HCT116 (cell line): ENCODE measurements around the gene CDK14. TPM values are rescaled to one million over a fixed set of nuclear protein-coding genes. Genes with fewer than 3 reads are reported as not detected.

Source experiments
- ATAC-seq: fragments of 200-7000 bp; cut with Tn5 transposase; 2 replicates; pipeline ENCODE4 v1.9.1; 2020; ENCODE audit warnings: mild to moderate bottlenecking, moderate library complexity
- BruUV-seq: library from RNA; stranded (reverse); fragments of 400-500 nt; replicated peaks from 2 replicates; lab custom pipeline; 2021; lab: Mats Ljungman, UMichigan
- CTCF ChIA-PET: fragments of 300-600 bp; sonication (Branson Sonifier 250); formaldehyde crosslinking; loops from one replicate; lab custom pipeline; 2021; ENCODE audit warnings: antibody characterized with exemption; lab: Charles Lee
- POLR2A ChIA-PET: fragments of 300-600, 350-600 bp; sonication (Branson Sonifier 250); formaldehyde crosslinking; loops from one replicate; lab custom pipeline; 2021; ENCODE audit warnings: antibody characterized with exemption; lab: Charles Lee
- RAD21 ChIA-PET, 2 experiments: fragments of 300-600 bp; sonication (Branson Sonifier 250); formaldehyde crosslinking; loops; one replicate each; lab custom pipeline; 2023; ENCODE audit warnings: low total read pairs in 2 of 2; ENCODE audit not compliant: uncharacterized antibody in 2 of 2, unreplicated experiment in 2 of 2, low non-redundant PET in 1 of 2; lab: Charles Lee
- DNase-seq: peaks from one replicate; pipeline ENCODE4 v3.0.0-alpha.2; 2010; ENCODE audit warnings: low read depth, low spot score
- H2AFZ ChIP-seq: fragments of 200-600 bp; shearing (Covaris generic), sonication (generic); 2 replicates; pipeline ENCODE4 v1.6.1; 2017; ENCODE audit warnings: low read depth, mixed run types, mixed read lengths, antibody characterized with exemption, low read length; ENCODE audit not compliant: poor library complexity, severe bottlenecking
- H3K27ac ChIP-seq: 2 replicates; pipeline ENCODE4 v1.5.1; 2012; ENCODE audit warnings: low read depth, low read length
- H3K27me3 ChIP-seq: fragments of 200-600 bp; sonication (generic); 2 replicates; pipeline ENCODE4 v1.6.1; 2016; ENCODE audit warnings: mixed run types, low read length, mixed read lengths; ENCODE audit not compliant: insufficient read depth
- H3K36me3 ChIP-seq, 2 experiments: fragments of 200-500 bp in 1 of 2; fragments of 200-600 bp in 1 of 2; sonication (Bioruptor generic) in 1 of 2; sonication (generic) in 1 of 2; 2 replicates each; pipeline versions ENCODE4 v1.5.1 to v1.6.1; 2014 to 2016; ENCODE audit warnings: low read length in 2 of 2, inconsistent platforms in 1 of 2, mixed read lengths in 1 of 2, mixed run types in 1 of 2; ENCODE audit not compliant: insufficient read depth in 2 of 2, control insufficient read depth in 1 of 2
- H3K4me1 ChIP-seq, 2 experiments: fragments of 200-600 bp in 1 of 2; sonication (generic) in 1 of 2; 2 replicates each; pipeline versions ENCODE4 v1.5.1 to v1.6.1; 2012 to 2017; ENCODE audit warnings: low read length in 2 of 2, inconsistent platforms in 1 of 2, mild to moderate bottlenecking in 1 of 2, mixed read lengths in 1 of 2, mixed run types in 1 of 2, moderate library complexity in 1 of 2; ENCODE audit not compliant: insufficient read depth in 2 of 2, control insufficient read depth in 1 of 2
- H3K4me2 ChIP-seq: fragments of 200-600 bp; sonication (generic); 2 replicates; pipeline ENCODE4 v1.6.1; 2017; ENCODE audit warnings: mixed run types, low read length, mixed read lengths
- H3K4me3 ChIP-seq, 2 experiments: fragments of 200-600 bp in 1 of 2; sonication (generic) in 1 of 2; replicated peaks in 1 of 2; 2 replicates each; pipeline ENCODE4 v1.5.1; 2011 to 2016; ENCODE audit warnings: low read length in 2 of 2, control low read depth in 1 of 2, low read depth in 1 of 2, mild to moderate bottlenecking in 1 of 2, mixed read lengths in 1 of 2, mixed run types in 1 of 2
- H3K79me2 ChIP-seq: fragments of 200-600 bp; sonication (generic); 2 replicates; pipeline ENCODE4 v1.6.1; 2017; ENCODE audit warnings: mild to moderate bottlenecking, mixed run types, low read length, moderate library complexity, mixed read lengths; ENCODE audit not compliant: insufficient read depth
- H3K9ac ChIP-seq: fragments of 200-600 bp; sonication (generic); 2 replicates; pipeline ENCODE4 v1.6.1; 2016; ENCODE audit warnings: low read length, mixed read lengths
- H3K9me2 ChIP-seq: fragments of 200-600 bp; sonication (generic), shearing (Covaris generic); 2 replicates; pipeline ENCODE4 v1.6.1; 2017; ENCODE audit warnings: mixed run types, mild to moderate bottlenecking, moderate library complexity; ENCODE audit not compliant: insufficient read depth
- H3K9me3 ChIP-seq, 2 experiments: fragments of 200-500 bp in 1 of 2; fragments of 200-600 bp in 1 of 2; sonication (Bioruptor generic) in 1 of 2; sonication (generic) in 1 of 2; 2 replicates each; pipeline ENCODE4 v1.6.1; 2014 to 2017; ENCODE audit warnings: low read length in 2 of 2, mixed read lengths in 2 of 2, inconsistent platforms in 1 of 2, low read depth in 1 of 2, mild to moderate bottlenecking in 1 of 2, mixed run types in 1 of 2, moderate library complexity in 1 of 2; ENCODE audit not compliant: control insufficient read depth in 1 of 2, insufficient read depth in 1 of 2
- H4K20me1 ChIP-seq: fragments of 200-600 bp; sonication (generic), shearing (Covaris generic); 2 replicates; pipeline ENCODE4 v1.6.1; 2017; ENCODE audit warnings: mixed run types, mild to moderate bottlenecking, moderate library complexity; ENCODE audit not compliant: insufficient read depth
- CEBPB ChIP-seq: IDR thresholded peaks from 2 replicates; pipeline ENCODE4 v1.6.1; 2012; ENCODE audit warnings: low read depth
- EZH2 ChIP-seq: fragments of 200-600 bp; sonication (generic); IDR thresholded peaks from 2 replicates; pipeline ENCODE4 v1.6.1; 2017; ENCODE audit warnings: antibody characterized with exemption, mixed run types
- POLR2A ChIP-seq: IDR thresholded peaks from 2 replicates; pipeline ENCODE4 v1.7.0; 2011; ENCODE audit warnings: borderline replicate concordance; ENCODE audit not compliant: insufficient read depth, insufficient read length; ENCODE audit errors: extremely low read depth
- POLR2AphosphoS5 ChIP-seq: IDR thresholded peaks from 2 replicates; pipeline ENCODE4 v1.6.1; 2011; ENCODE audit warnings: mild to moderate bottlenecking, low read depth, low read length, moderate library complexity
- RAD21 ChIP-seq: IDR thresholded peaks from 2 replicates; pipeline ENCODE4 v1.6.1; 2012; ENCODE audit warnings: low read depth, mild to moderate bottlenecking
- SIN3A ChIP-seq: IDR thresholded peaks from 2 replicates; pipeline ENCODE4 v1.6.1; 2012; ENCODE audit warnings: low read depth
- SP1 ChIP-seq: IDR thresholded peaks from 2 replicates; pipeline ENCODE4 v1.6.1; 2012; ENCODE audit warnings: low read depth
- SRF ChIP-seq: IDR thresholded peaks from 2 replicates; pipeline ENCODE4 v1.6.1; 2012; ENCODE audit warnings: low read depth
- TCF7L2 ChIP-seq: IDR thresholded peaks from 2 replicates; pipeline ENCODE4 v1.7.0; 2011; ENCODE audit warnings: borderline replicate concordance, inconsistent platforms; ENCODE audit not compliant: insufficient read depth, insufficient read length; ENCODE audit errors: extremely low read depth
- YY1 ChIP-seq: IDR thresholded peaks from 2 replicates; pipeline ENCODE4 v1.6.1; 2011; ENCODE audit warnings: low read length, low read depth, moderate library complexity, mild to moderate bottlenecking; ENCODE audit not compliant: insufficient replicate concordance; ENCODE audit errors: extremely low read depth
- ZFX ChIP-seq: fragments of 450-650 bp; IDR thresholded peaks from 2 replicates; pipeline ENCODE4 v1.6.1; 2017
- ZNF274 ChIP-seq: fragments of 200-500 bp; sonication (Bioruptor generic); IDR thresholded peaks from 2 replicates; pipeline ENCODE4 v1.6.1; 2014; ENCODE audit warnings: mild to moderate bottlenecking, low read depth, low read length, inconsistent platforms
- intact Hi-C: fragments of 100-400 bp; cut with micrococcal nuclease; formaldehyde crosslinking; loops from 2 replicates; pipeline ENCODE4 v1.10.0; 2022
- total RNA-seq: library from RNA; stranded (reverse); gene quantifications from one replicate; pipeline ENCODE4 v1.2.1, GENCODE V29; 2021; ENCODE audit not compliant: unreplicated experiment
- TF ChIP-seq, protein P1 (sequence below): IDR thresholded peaks from 2 replicates; pipeline ENCODE4 v1.6.1; 2011; ENCODE audit warnings: mild to moderate bottlenecking, low read length, moderate library complexity; ENCODE audit not compliant: insufficient replicate concordance; ENCODE audit errors: extremely low read depth
- TF ChIP-seq, protein P2 (sequence below), 3 experiments: fragments of 200-600 bp in 1 of 3; sonication (generic) in 1 of 3; IDR thresholded peaks in 2 of 3; conservative IDR thresholded peaks in 1 of 3; 2 replicates each; pipeline ENCODE4 v1.5.1; 2012 to 2017; ENCODE audit warnings: low read depth in 2 of 3, low read length in 2 of 3, antibody characterized with exemption in 1 of 3, borderline replicate concordance in 1 of 3, control low read depth in 1 of 3, mild to moderate bottlenecking in 1 of 3, mixed read lengths in 1 of 3, mixed run types in 1 of 3, moderate library complexity in 1 of 3; ENCODE audit not compliant: insufficient read depth in 1 of 3
- TF ChIP-seq, protein P3 (sequence below): IDR thresholded peaks from 2 replicates; pipeline ENCODE4 v1.6.1; 2012

Gene CDK14
- total RNA-seq, 1 experiment from 2014 or later: 10.2 TPM

DNA sequence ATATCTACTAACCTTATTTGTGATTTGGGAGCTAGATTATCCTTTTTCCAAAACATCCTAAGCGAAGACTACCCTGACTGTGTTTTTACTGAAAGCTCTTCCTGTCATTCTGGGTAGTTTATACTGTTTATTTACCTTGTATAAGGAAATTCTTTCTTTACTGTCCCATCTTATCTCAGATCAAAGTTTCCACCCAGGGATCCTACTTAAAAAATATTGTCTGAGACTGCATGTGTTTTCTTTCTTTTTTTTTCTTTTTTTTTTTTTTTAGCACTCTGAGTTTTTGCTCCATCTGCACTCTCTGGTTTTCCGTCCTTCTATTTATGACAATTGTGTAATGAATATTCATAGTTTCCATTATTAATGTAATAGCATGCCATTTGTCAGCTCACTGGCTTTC lies 26.5 kb downstream of the CDK14 start:
- Histone ChIP-seq H3K79me2 (no peaks in the 10 kb centered on the region), H3K4me1 (peaks cover 4 to 8% of the 10 kb centered on the region in 2 experiments; a peak in 2 of 4 replicates), H3K27me3 (no peaks in the 10 kb centered on the region), H3K4me3 (no peak overlapping the region), H3K9ac (no peak overlapping the region), H3K4me2 (no peak overlapping the region), H4K20me1 (no peaks in the 10 kb centered on the region), H3K9me3 (no peaks in the 10 kb centered on the region), H3K27ac (no peak overlapping the region), H3K36me3 (no peaks in the 10 kb centered on the region), H3K9me2 (no peaks in the 10 kb centered on the region), H2AFZ (no peak overlapping the region)
- RAD21 ChIA-PET: no interaction called here
- intact Hi-C loops: no loop called here
- no peak for DNase-seq
- CTCF ChIA-PET: no interaction called here
- POLR2A ChIA-PET: no interaction called here
- ATAC-seq: no peak
- BruUV-seq: no TSS peak
- TF ChIP-seq, protein P1, sequence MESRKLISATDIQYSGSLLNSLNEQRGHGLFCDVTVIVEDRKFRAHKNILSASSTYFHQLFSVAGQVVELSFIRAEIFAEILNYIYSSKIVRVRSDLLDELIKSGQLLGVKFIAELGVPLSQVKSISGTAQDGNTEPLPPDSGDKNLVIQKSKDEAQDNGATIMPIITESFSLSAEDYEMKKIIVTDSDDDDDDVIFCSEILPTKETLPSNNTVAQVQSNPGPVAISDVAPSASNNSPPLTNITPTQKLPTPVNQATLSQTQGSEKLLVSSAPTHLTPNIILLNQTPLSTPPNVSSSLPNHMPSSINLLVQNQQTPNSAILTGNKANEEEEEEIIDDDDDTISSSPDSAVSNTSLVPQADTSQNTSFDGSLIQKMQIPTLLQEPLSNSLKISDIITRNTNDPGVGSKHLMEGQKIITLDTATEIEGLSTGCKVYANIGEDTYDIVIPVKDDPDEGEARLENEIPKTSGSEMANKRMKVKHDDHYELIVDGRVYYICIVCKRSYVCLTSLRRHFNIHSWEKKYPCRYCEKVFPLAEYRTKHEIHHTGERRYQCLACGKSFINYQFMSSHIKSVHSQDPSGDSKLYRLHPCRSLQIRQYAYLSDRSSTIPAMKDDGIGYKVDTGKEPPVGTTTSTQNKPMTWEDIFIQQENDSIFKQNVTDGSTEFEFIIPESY: no peak
- TF ChIP-seq ZNF274 (no peak), SP1 (no peak), CEBPB (no peak), POLR2A (no peak), ZFX (no peak), SRF (no peak), EZH2 (no peak), SIN3A (no peak), RAD21 (no peak), TCF7L2 (no peak), POLR2AphosphoS5 (no peak), YY1 (no peak)
- TF ChIP-seq, protein P2, sequence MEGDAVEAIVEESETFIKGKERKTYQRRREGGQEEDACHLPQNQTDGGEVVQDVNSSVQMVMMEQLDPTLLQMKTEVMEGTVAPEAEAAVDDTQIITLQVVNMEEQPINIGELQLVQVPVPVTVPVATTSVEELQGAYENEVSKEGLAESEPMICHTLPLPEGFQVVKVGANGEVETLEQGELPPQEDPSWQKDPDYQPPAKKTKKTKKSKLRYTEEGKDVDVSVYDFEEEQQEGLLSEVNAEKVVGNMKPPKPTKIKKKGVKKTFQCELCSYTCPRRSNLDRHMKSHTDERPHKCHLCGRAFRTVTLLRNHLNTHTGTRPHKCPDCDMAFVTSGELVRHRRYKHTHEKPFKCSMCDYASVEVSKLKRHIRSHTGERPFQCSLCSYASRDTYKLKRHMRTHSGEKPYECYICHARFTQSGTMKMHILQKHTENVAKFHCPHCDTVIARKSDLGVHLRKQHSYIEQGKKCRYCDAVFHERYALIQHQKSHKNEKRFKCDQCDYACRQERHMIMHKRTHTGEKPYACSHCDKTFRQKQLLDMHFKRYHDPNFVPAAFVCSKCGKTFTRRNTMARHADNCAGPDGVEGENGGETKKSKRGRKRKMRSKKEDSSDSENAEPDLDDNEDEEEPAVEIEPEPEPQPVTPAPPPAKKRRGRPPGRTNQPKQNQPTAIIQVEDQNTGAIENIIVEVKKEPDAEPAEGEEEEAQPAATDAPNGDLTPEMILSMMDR (IDR thresholded peaks at IDR 0.05 in 2 of 3, conservative IDR thresholded peaks at IDR 0.05 in 1 of 3; ENCODE audit: borderline replicate concordance in 1 of 3, insufficient read depth in 1 of 3, low read depth in 2 of 3, low read length in 2 of 3): no peak
- TF ChIP-seq, protein P3, sequence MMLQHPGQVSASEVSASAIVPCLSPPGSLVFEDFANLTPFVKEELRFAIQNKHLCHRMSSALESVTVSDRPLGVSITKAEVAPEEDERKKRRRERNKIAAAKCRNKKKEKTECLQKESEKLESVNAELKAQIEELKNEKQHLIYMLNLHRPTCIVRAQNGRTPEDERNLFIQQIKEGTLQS: no peak
